ENCODE data around the gene DGUOK. TPM values are rescaled to one million over a fixed set of nuclear protein-coding genes. Genes with fewer than 3 reads are reported as not detected.

Gene DGUOK
- total RNA-seq, 1 experiment from 2014 or later = 100 TPM

- no peak overlapping the region for H3K27ac ChIP-seq (ENCODE audit: low read depth, low read length)
- intact Hi-C loops (cut with micrococcal nuclease) = no loop called here
- no peak overlapping the region for H3K4me2 ChIP-seq (ENCODE audit: low read length)
- H3K36me3 ChIP-seq (ENCODE audit: control insufficient read depth in 1 of 2, insufficient read depth in 2 of 2, low read length in 2 of 2) = no peaks in the 10 kb centered on the region
- DNase-seq (ENCODE audit: low read depth, low spot score) = no peak
- H4K20me1 ChIP-seq (ENCODE audit: insufficient read depth) = no peaks in the 10 kb centered on the region
- TF ChIP-seq EZH2 (IDR thresholded peaks at IDR 0.05) = no peak
- TF ChIP-seq EGR1 (IDR thresholded peaks at IDR 0.05; ENCODE audit: low read depth) = no peak
- TF ChIP-seq ZBTB33 (IDR thresholded peaks at IDR 0.05; ENCODE audit: extremely low read depth, insufficient replicate concordance, low read length) = no peak
- no peak for TF ChIP-seq CEBPB (IDR thresholded peaks at IDR 0.05; ENCODE audit: low read depth)
- no peak for TF ChIP-seq POLR2AphosphoS5 (IDR thresholded peaks at IDR 0.05; ENCODE audit: low read depth, low read length)
- TF ChIP-seq SIN3A (IDR thresholded peaks at IDR 0.05; ENCODE audit: low read depth) = no peak
- no peak for TF ChIP-seq REST (IDR thresholded peaks at IDR 0.05; ENCODE audit: low read depth)
- no peak for TF ChIP-seq ELF1 (IDR thresholded peaks at IDR 0.05; ENCODE audit: borderline replicate concordance, low read depth)
- no peak for TF ChIP-seq CBX3 (IDR thresholded peaks at IDR 0.05; ENCODE audit: low read depth)
- TF ChIP-seq ZNF274 (IDR thresholded peaks at IDR 0.05; ENCODE audit: low read depth, low read length) = no peak
- TF ChIP-seq MAX (IDR thresholded peaks at IDR 0.05) = no peak
- TF ChIP-seq YY1 (IDR thresholded peaks at IDR 0.05; ENCODE audit: extremely low read depth, insufficient replicate concordance, low read depth, low read length) = no peak
- H3K79me2 ChIP-seq (ENCODE audit: insufficient read depth, low read length) = peaks cover 10% of the 10 kb centered on the region
- no peaks in the 10 kb centered on the region for H3K27me3 ChIP-seq (ENCODE audit: insufficient read depth, low read length)
- H3K4me1 ChIP-seq (ENCODE audit: control insufficient read depth in 1 of 2, insufficient read depth in 2 of 2, low read length in 2 of 2) = peaks cover 11 to 24% of the 10 kb centered on the region in 2 experiments; a peak in 3 of 4 replicates
- ChIA-PET RAD21 (ENCODE audit: low non-redundant PET in 1 of 2, low total read pairs in 2 of 2, uncharacterized antibody in 2 of 2, unreplicated experiment in 2 of 2) (no interaction called here), POLR2A (no interaction called here), CTCF (no interaction called here)
- no peaks in the 10 kb centered on the region for H3K9me3 ChIP-seq (ENCODE audit: control insufficient read depth in 1 of 2, insufficient read depth in 1 of 2, low read depth in 1 of 2, low read length in 2 of 2)
- no TSS peak for BruUV-seq (replicated peaks)
- H3K9me2 ChIP-seq (ENCODE audit: insufficient read depth) = no peaks in the 10 kb centered on the region
- no peak for ATAC-seq
- H3K9ac ChIP-seq (ENCODE audit: low read length) = no peak overlapping the region
- H2AFZ ChIP-seq (ENCODE audit: low read depth, low read length, poor library complexity, severe bottlenecking) = no peak overlapping the region
- no peak overlapping the region for H3K4me3 ChIP-seq (replicated peaks in 1 of 2; ENCODE audit: low read depth in 1 of 2, low read length in 2 of 2)
Measured at GRCh38 chr2:73922681-73923080, 4.0 kb upstream of the DGUOK start.

Data from HCT116 (cell line).